CD14-positive monocyte (primary cell): ENCODE results near the gene TBX2. TPM values are rescaled to one million over a fixed set of nuclear protein-coding genes. Genes with fewer than 3 reads are reported as not detected.

Source experiments
- DNase-seq, 3 donors: peaks; one replicate each; pipeline ENCODE4 v3.0.0-alpha.2; 2011 to 2022
- H2AFZ ChIP-seq: 2 replicates; pipeline ENCODE4 v1.6.0; 2012; ENCODE audit warnings: mild to moderate bottlenecking, low read depth, low read length, inconsistent platforms; ENCODE audit not compliant: insufficient read depth, poor library complexity, severe bottlenecking
- H3K27ac ChIP-seq, 2 donors: 1 replicate in 1 of 2; 2 replicates in 1 of 2; pipeline ENCODE4 v1.5.1; 2012 to 2013; ENCODE audit warnings: low read length in 2 of 2, control low read depth in 1 of 2, inconsistent platforms in 1 of 2, low read depth in 1 of 2, mild to moderate bottlenecking in 1 of 2
- H3K27me3 ChIP-seq, 2 donors: one replicate each; pipeline versions ENCODE4 v1.6.0 to v1.6.1; 2011 to 2013; ENCODE audit warnings: low read length in 2 of 2; ENCODE audit not compliant: control insufficient read depth in 2 of 2, insufficient read depth in 2 of 2
- H3K36me3 ChIP-seq, 2 donors: replicated peaks in 1 of 2; 1 replicate in 1 of 2; 2 replicates in 1 of 2; pipeline versions ENCODE4 v1.5.1 to v1.6.1; 2012 to 2013; ENCODE audit warnings: low read length in 2 of 2, control low read depth in 1 of 2, inconsistent platforms in 1 of 2, mild to moderate bottlenecking in 1 of 2; ENCODE audit not compliant: insufficient read depth in 2 of 2, control insufficient read depth in 1 of 2
- H3K4me1 ChIP-seq, 2 donors: 1 replicate in 1 of 2; 2 replicates in 1 of 2; pipeline versions ENCODE4 v1.5.1 to v1.6.1; 2012 to 2013; ENCODE audit warnings: low read length in 2 of 2, control low read depth in 1 of 2, inconsistent platforms in 1 of 2, mild to moderate bottlenecking in 1 of 2, moderate library complexity in 1 of 2; ENCODE audit not compliant: insufficient read depth in 2 of 2, control insufficient read depth in 1 of 2
- H3K4me2 ChIP-seq: replicated peaks from 2 replicates; pipeline ENCODE3; 2012; ENCODE audit warnings: low read length, moderate library complexity, mild to moderate bottlenecking; ENCODE audit not compliant: poor library complexity, severe bottlenecking; ENCODE audit errors: extremely low read depth
- H3K4me3 ChIP-seq, 3 experiments: fragments of 200-600 bp in 1 of 3; sonication (generic) in 1 of 3; replicated peaks in 1 of 3; 1 replicate in 2 of 3; 2 replicates in 1 of 3; pipeline ENCODE4 v1.5.1; 2011 to 2013; ENCODE audit warnings: low read length in 3 of 3, mild to moderate bottlenecking in 3 of 3, control low read depth in 2 of 3, low read depth in 2 of 3, inconsistent platforms in 1 of 3, moderate library complexity in 1 of 3
- H3K79me2 ChIP-seq: 2 replicates; pipeline ENCODE4 v1.6.0; 2012; ENCODE audit warnings: mild to moderate bottlenecking, control low read depth, inconsistent platforms, low read length, moderate library complexity; ENCODE audit not compliant: insufficient read depth
- H3K9ac ChIP-seq: 2 replicates; pipeline ENCODE4 v1.6.0; 2017; ENCODE audit warnings: low read length, mild to moderate bottlenecking; ENCODE audit not compliant: insufficient read depth, poor library complexity, severe bottlenecking
- H3K9me3 ChIP-seq, 2 donors: replicated peaks in 1 of 2; 1 replicate in 1 of 2; 2 replicates in 1 of 2; pipeline versions ENCODE4 v1.5.1 to v1.6.1; 2012 to 2013; ENCODE audit warnings: low read length in 2 of 2, control low read depth in 1 of 2; ENCODE audit not compliant: control insufficient read depth in 1 of 2, insufficient read depth in 1 of 2
- H4K20me1 ChIP-seq: 2 replicates; pipeline ENCODE4 v1.6.0; 2012; ENCODE audit warnings: mild to moderate bottlenecking, low read length, control low read depth, moderate library complexity; ENCODE audit not compliant: insufficient read depth
- H3K27ac Mint-ChIP-seq, 7 donors: one replicate each; pipeline ENCODE4 v1.8.0; 2020; ENCODE audit warnings: mild to moderate bottlenecking in 7 of 7, mixed read lengths in 7 of 7, moderate library complexity in 6 of 7, inconsistent platforms in 2 of 7
- H3K27me3 Mint-ChIP-seq, 3 donors: one replicate each; pipeline ENCODE4 v1.8.0; 2021 to 2022; ENCODE audit warnings: low read depth in 3 of 3, mild to moderate bottlenecking in 3 of 3, mixed read lengths in 3 of 3, moderate library complexity in 3 of 3, inconsistent platforms in 1 of 3
- H3K36me3 Mint-ChIP-seq, 2 donors: one replicate each; pipeline ENCODE4 v1.8.0; 2020; ENCODE audit warnings: mixed read lengths in 2 of 2, inconsistent platforms in 1 of 2, mild to moderate bottlenecking in 1 of 2
- H3K4me1 Mint-ChIP-seq: one replicate; pipeline ENCODE4 v1.8.0; 2020; ENCODE audit warnings: mild to moderate bottlenecking, mixed read lengths
- H3K4me3 Mint-ChIP-seq, 2 donors: one replicate each; pipeline ENCODE4 v1.8.0; 2020; ENCODE audit warnings: mild to moderate bottlenecking in 2 of 2, mixed read lengths in 2 of 2, moderate library complexity in 1 of 2
- H3K9me3 Mint-ChIP-seq, 7 donors: one replicate each; pipeline ENCODE4 v1.8.0; 2020 to 2022; ENCODE audit warnings: mixed read lengths in 7 of 7, mild to moderate bottlenecking in 6 of 7, moderate library complexity in 6 of 7, inconsistent platforms in 2 of 7
- WGBS: methylation state at CpG from one replicate; pipeline ENCODE4 v1.1.5; 2013; ENCODE audit warnings: missing lambda C conversion rate; ENCODE audit not compliant: insufficient coverage; 5-methylcytosine and 5-hydroxymethylcytosine counted together
- intact Hi-C, 2 donors: fragments of 100-400 bp; cut with micrococcal nuclease; formaldehyde crosslinking; loops; one replicate each; pipeline versions ENCODE4 v1.15.0 to v1.15.1; 2023
- polyA plus RNA-seq, 3 donors: library from polyadenylated mRNA; depleted of rRNA in 1 of 3; unstranded in 2 of 3; stranded (reverse) in 1 of 3; fragments of 300-500 nt in 2 of 3; fragments of >200 nt in 1 of 3; fragmentation: Illumina TruSeq in 2 of 3; gene quantifications; 1 replicate in 2 of 3; 2 replicates in 1 of 3; pipeline ENCODE4 v1.2.3, GENCODE V29; 2012 to 2021
- TF ChIP-seq, protein P1 (sequence below): fragments of 200-600 bp; IDR thresholded peaks from one replicate; pipeline ENCODE4 v1.8.0; 2022; ENCODE audit warnings: antibody characterized with exemption, mild to moderate bottlenecking

The TBX2 gene
- polyA plus RNA-seq, 3 donors: 0.03 TPM; not detected in 2

DNA sequence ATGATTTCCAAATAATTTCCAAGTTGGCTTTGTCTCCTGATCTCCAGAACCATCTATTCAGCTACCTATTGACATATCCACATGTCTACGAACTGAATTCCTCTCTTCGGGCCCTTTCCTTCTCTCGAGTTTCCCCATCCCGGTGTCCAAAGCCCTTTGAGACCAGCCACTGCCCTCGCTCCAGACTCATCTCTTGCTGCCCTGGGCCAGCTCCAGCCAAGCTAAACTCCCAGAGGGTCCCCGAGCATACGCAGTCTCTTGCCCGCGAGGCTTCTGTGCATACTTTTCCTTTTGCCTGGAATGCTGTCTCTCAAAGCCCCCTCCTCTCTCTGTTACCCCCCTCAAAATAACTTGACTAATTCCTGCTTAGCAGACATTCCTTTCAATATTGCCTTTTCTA lies 27.2 kb upstream of the TBX2 start:
- H3K27ac Mint-ChIP-seq: peak overlapping the region in 1 of 7 donors; percentile 70
- 98% methylated on average over 9 of the region's 9 CpGs for WGBS
- H3K4me3 Mint-ChIP-seq: no peak overlapping the region
- no peak overlapping the region for H2AFZ ChIP-seq
- no peaks in the 10 kb centered on the region for H3K9me3 ChIP-seq
- H3K4me1 ChIP-seq: peaks cover 16 to 23% of the 10 kb centered on the region in 2 donors
- TF ChIP-seq, protein P1, sequence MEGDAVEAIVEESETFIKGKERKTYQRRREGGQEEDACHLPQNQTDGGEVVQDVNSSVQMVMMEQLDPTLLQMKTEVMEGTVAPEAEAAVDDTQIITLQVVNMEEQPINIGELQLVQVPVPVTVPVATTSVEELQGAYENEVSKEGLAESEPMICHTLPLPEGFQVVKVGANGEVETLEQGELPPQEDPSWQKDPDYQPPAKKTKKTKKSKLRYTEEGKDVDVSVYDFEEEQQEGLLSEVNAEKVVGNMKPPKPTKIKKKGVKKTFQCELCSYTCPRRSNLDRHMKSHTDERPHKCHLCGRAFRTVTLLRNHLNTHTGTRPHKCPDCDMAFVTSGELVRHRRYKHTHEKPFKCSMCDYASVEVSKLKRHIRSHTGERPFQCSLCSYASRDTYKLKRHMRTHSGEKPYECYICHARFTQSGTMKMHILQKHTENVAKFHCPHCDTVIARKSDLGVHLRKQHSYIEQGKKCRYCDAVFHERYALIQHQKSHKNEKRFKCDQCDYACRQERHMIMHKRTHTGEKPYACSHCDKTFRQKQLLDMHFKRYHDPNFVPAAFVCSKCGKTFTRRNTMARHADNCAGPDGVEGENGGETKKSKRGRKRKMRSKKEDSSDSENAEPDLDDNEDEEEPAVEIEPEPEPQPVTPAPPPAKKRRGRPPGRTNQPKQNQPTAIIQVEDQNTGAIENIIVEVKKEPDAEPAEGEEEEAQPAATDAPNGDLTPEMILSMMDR: no peak
- no peaks in the 10 kb centered on the region for H3K36me3 ChIP-seq
- H3K9me3 Mint-ChIP-seq: no peaks in the 10 kb centered on the region
- no peaks in the 10 kb centered on the region for H3K79me2 ChIP-seq
- H4K20me1 ChIP-seq: no peaks in the 10 kb centered on the region
- intact Hi-C loops: no loop called here
- H3K9ac ChIP-seq: no peak overlapping the region
- peaks cover 22% of the 10 kb centered on the region for H3K4me1 Mint-ChIP-seq
- H3K36me3 Mint-ChIP-seq: peaks cover 0 to 7% of the 10 kb centered on the region in 2 donors
- H3K4me2 ChIP-seq: no peak overlapping the region
- no peak overlapping the region for H3K4me3 ChIP-seq
- peaks cover 1 to 3% (median 3%) of the 10 kb centered on the region in 3 donors for H3K27me3 Mint-ChIP-seq
- no peak overlapping the region for H3K27ac ChIP-seq
- DNase-seq: no peak
- H3K27me3 ChIP-seq: no peaks in the 10 kb centered on the region

DNA sequence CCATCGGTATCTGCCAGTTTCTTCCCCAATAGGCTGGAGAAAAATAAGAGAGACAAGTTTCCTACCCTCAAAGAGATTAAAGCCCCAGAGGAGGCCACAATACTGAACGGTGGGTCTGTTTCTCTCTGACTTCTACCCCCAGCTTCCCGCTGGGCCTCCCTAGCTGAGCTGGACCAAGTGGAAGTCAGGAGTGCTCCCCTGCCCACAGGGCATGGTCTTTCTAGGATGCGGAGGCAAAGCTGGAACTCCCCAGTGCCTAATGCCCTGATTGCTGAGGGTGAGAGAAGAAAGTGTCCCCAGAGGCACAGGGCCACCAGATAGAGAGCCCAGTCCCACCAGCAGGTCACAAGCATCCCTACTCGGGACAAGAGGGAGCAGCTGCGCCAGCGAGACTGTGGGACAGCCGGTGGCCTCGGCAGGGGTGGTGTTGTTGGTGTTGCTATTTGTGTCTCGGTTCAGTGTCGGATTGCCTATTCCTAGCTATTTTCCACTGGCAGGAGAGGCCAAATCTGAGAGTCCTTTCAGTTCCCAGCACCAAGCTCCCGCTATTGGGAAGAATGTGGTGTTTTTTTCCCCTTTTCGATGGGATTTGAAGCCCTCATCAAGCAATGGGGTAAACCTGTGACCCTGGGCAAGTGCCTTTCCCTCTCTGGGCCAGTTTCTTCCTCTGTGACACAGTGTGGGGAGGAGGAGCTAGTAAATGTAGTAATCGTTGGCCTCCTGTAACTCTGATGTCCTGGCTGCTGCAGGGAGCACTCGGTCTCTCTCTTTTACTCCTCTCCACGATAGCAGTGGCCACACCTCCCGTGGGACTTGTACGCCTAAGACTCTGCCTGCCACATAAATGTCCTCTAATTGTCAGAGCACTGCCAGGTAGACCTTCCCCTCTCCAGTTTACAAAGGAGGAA lies 22.5 kb upstream of the TBX2 start:
- Mint-ChIP-seq H3K36me3 (peaks cover 0 to 5% of the 10 kb centered on the region in 2 donors), H3K27ac (no peak overlapping the region)

More for the DNA sequence above, 22.5 kb upstream of the TBX2 start:
- WGBS: 100% methylated on average over 9 of the region's 18 CpGs
- no peaks in the 10 kb centered on the region for H3K27me3 ChIP-seq
- no peaks in the 10 kb centered on the region for H3K36me3 ChIP-seq
- H3K9me3 Mint-ChIP-seq: no peaks in the 10 kb centered on the region
- H2AFZ ChIP-seq: no peak overlapping the region
- H3K9ac ChIP-seq: no peak overlapping the region
- H3K9me3 ChIP-seq: no peaks in the 10 kb centered on the region
- H3K79me2 ChIP-seq: no peaks in the 10 kb centered on the region
- no peaks in the 10 kb centered on the region for H4K20me1 ChIP-seq
- H3K27ac ChIP-seq: no peak overlapping the region
- no peak overlapping the region for H3K4me2 ChIP-seq
- peaks cover 16 to 23% of the 10 kb centered on the region in 2 donors for H3K4me1 ChIP-seq
- H3K27me3 Mint-ChIP-seq: no peaks in the 10 kb centered on the region
- no peak overlapping the region for H3K4me3 ChIP-seq
- H3K4me1 Mint-ChIP-seq: peaks cover 25% of the 10 kb centered on the region
- DNase-seq: no peak
- no peak overlapping the region for H3K4me3 Mint-ChIP-seq
- TF ChIP-seq, protein P1: no peak
- intact Hi-C loops: no loop called here
